OCI-LY3 (cell line): ENCODE data around the gene TAF4.

Experiments used
- CTCF ChIP-seq: fragments of 200-600, 300-600 bp; sonication (generic); IDR thresholded peaks from 2 replicates; pipeline ENCODE4 v1.5.1; 2014; ENCODE audit warnings: antibody characterized with exemption, low read length, low read depth
- EZH2phosphoT487 ChIP-seq: fragments of 200-600 bp; shearing (Covaris generic); IDR thresholded peaks from 2 replicates; pipeline ENCODE4 v1.6.1; 2018; ENCODE audit warnings: antibody characterized with exemption, mixed run types, low read depth

- no peak for TF ChIP-seq CTCF
- no peak for TF ChIP-seq EZH2phosphoT487
These were observed 43.0 kb downstream of the TAF4 start for GRCh38 chr20:62022575-62023139.
